DND-41 (cell line): ENCODE results near the gene TMEM204.

Experiments used
- ATAC-seq: fragments of 200-7000 bp; cut with Tn5 transposase; 3 replicates; pipeline ENCODE4 v1.9.1; 2021; ENCODE audit warnings: low read depth; ENCODE audit not compliant: insufficient read depth
- DNase-seq: peaks from one replicate; pipeline ENCODE4 v3.0.0-alpha.2; 2020
- H2AFZ ChIP-seq: 2 replicates; pipeline ENCODE4 v1.6.0; 2012; ENCODE audit warnings: low read depth, low read length
- H3K27ac ChIP-seq: 2 replicates; pipeline ENCODE4 v1.5.1; 2012; ENCODE audit warnings: low read length, inconsistent platforms
- H3K27me3 ChIP-seq: fragments of 200-600 bp; sonication (generic); 2 replicates; pipeline ENCODE4 v1.6.0; 2012; ENCODE audit warnings: low read length, mild to moderate bottlenecking, inconsistent platforms; ENCODE audit not compliant: insufficient read depth, poor library complexity
- H3K36me3 ChIP-seq: 2 replicates; pipeline ENCODE4 v1.5.1; 2012; ENCODE audit warnings: low read length, inconsistent platforms; ENCODE audit not compliant: insufficient read depth
- H3K4me1 ChIP-seq: 2 replicates; pipeline ENCODE4 v1.5.1; 2012; ENCODE audit warnings: mild to moderate bottlenecking, low read length; ENCODE audit not compliant: insufficient read depth
- H3K4me2 ChIP-seq: 2 replicates; pipeline ENCODE4 v1.6.0; 2012; ENCODE audit warnings: mild to moderate bottlenecking, moderate library complexity, low read length, inconsistent platforms; ENCODE audit not compliant: insufficient read depth
- H3K4me3 ChIP-seq, 2 experiments: fragments of 200-600 bp in 1 of 2; shearing (Covaris generic) in 1 of 2; 2 replicates each; pipeline ENCODE4 v1.5.1; 2012 to 2016; ENCODE audit warnings: inconsistent platforms in 2 of 2, low read length in 2 of 2, mild to moderate bottlenecking in 2 of 2, low read depth in 1 of 2, moderate library complexity in 1 of 2
- H3K79me2 ChIP-seq: 2 replicates; pipeline ENCODE4 v1.6.0; 2012; ENCODE audit warnings: low read length, inconsistent platforms; ENCODE audit not compliant: insufficient read depth
- H3K9ac ChIP-seq: 2 replicates; pipeline ENCODE4 v1.6.0; 2012; ENCODE audit warnings: low read depth, mild to moderate bottlenecking, inconsistent platforms, low read length, moderate library complexity
- H3K9me3 ChIP-seq: 2 replicates; pipeline ENCODE4 v1.5.1; 2012; ENCODE audit warnings: low read length, moderate library complexity, mild to moderate bottlenecking, inconsistent platforms; ENCODE audit not compliant: insufficient read depth, severe bottlenecking
- H4K20me1 ChIP-seq: 2 replicates; pipeline ENCODE4 v1.6.0; 2012; ENCODE audit warnings: low read length; ENCODE audit not compliant: insufficient read depth
- CTCF ChIP-seq: IDR thresholded peaks from 2 replicates; pipeline ENCODE4 v1.5.1; 2012; ENCODE audit warnings: borderline replicate concordance, low read length, moderate library complexity, mild to moderate bottlenecking; ENCODE audit not compliant: poor library complexity, severe bottlenecking; ENCODE audit errors: extremely low read depth
- EZH2 ChIP-seq: IDR thresholded peaks from 3 replicates; pipeline ENCODE4 v1.6.1; 2012; ENCODE audit warnings: borderline replicate concordance, low read depth, mild to moderate bottlenecking, moderate library complexity, low read length, inconsistent platforms; ENCODE audit not compliant: severe bottlenecking

The TMEM204 gene

DNA sequence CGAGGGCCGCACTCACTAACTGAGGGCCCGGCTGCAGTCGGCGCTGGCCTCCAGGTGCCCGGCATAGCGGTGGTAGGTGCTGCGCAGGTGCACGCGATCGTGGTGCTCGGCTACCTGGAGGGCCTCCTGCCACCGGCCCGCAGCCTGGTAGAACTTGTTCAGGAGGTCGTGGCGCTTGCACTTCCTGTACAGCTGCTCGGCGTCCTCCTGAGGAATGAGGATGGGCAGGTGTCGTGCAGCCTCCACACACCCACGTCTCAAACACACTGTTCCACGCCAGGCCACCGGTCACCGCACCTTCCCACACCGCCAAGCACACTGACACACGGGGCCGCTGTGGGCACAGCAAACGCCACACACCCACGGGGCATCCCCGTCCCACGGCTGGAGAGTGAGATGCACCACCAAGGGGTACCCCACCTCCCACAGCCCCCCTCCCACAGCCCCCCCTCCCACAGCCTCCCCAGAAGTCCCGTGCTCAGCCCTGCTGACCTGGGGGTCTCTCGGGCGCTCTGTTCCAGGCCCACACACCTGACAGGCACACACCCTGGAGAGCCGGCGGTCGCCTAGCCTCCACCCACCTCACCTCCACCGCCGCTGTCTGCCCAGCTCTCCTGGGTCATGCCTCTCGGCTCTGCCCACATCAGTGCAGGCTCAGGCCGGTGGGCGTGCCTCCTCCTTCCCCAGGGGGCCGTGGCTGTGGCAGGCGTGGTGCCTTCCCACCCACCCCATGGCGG, 7.4 kb upstream of the TMEM204 start:
- no peaks in the 10 kb centered on the region for H3K9me3 ChIP-seq
- DNase-seq: no peak
- no peaks in the 10 kb centered on the region for H4K20me1 ChIP-seq
- no peak for ATAC-seq
- H3K79me2 ChIP-seq: no peaks in the 10 kb centered on the region
- H3K4me3 ChIP-seq: no peak overlapping the region
- no peaks in the 10 kb centered on the region for H3K36me3 ChIP-seq
- no peak for TF ChIP-seq CTCF
- TF ChIP-seq EZH2: no peak
- H3K9ac ChIP-seq: no peak overlapping the region
- H3K27me3 ChIP-seq: no peaks in the 10 kb centered on the region
- no peaks in the 10 kb centered on the region for H3K4me1 ChIP-seq
- H3K4me2 ChIP-seq: no peak overlapping the region
- H3K27ac ChIP-seq: no peak overlapping the region
- no peak overlapping the region for H2AFZ ChIP-seq

GRCh38 chr16:1526608-1527555, 6.6 kb upstream of the TMEM204 start:
- H2AFZ ChIP-seq: no peak overlapping the region
- H3K36me3 ChIP-seq: no peaks in the 10 kb centered on the region
- no peak overlapping the region for H3K27ac ChIP-seq
- H3K4me3 ChIP-seq: no peak overlapping the region
- no peaks in the 10 kb centered on the region for H3K79me2 ChIP-seq
- no peaks in the 10 kb centered on the region for H3K9me3 ChIP-seq
- H3K27me3 ChIP-seq: no peaks in the 10 kb centered on the region
- H3K4me2 ChIP-seq: no peak overlapping the region
- H3K9ac ChIP-seq: no peak overlapping the region
- TF ChIP-seq CTCF: no peak
- TF ChIP-seq EZH2: no peak
- ATAC-seq (no peak), DNase-seq (no peak)
- H4K20me1 ChIP-seq: no peaks in the 10 kb centered on the region
- no peaks in the 10 kb centered on the region for H3K4me1 ChIP-seq

DNA sequence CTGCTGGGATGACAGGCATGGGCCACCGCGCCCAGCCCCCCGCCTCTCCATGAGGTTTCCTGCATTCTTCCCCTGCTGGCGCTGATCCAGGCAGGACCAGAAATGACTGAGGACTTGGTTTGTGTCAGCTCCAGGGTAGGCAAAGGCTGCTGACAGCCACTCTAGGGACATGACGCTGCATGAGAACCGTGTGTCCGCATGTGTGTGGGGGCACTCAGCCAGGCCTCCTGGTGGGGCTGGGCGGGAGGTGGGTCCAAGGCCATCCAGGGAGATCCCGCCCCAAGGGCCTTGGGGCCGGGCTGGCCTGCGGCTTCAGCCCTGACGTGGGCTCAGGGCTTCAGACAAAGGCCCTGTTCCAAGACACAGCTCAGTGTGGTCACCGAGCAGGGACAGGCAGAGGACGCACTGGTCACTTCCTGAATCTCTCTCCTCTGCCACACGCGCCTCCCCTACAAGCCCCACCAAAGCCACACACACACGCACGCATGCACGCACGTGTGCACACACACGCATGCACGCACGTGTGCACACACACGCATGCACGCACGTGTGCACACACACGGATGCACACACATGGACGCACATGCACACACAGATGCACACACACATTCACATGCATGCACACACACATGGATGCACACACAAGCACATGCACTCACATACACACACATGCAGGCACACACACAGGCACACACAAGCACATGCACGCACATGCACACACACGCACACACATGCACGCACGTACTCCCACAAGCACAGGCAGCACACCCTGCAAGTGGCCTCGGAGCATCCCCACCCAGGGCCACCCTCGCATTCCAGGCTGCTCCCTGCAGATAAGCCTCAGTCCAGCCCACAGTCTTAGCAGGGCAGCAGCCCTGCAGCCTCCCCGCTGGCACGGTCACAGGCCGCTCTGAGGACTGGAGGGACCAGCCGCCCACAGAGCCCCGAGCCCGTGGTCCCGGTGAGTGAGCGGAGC, 5.3 kb upstream of the TMEM204 start:
- Histone ChIP-seq H3K27me3 (no peaks in the 10 kb centered on the region), H3K79me2 (no peaks in the 10 kb centered on the region), H2AFZ (no peak overlapping the region), H3K4me3 (no peak overlapping the region), H4K20me1 (no peaks in the 10 kb centered on the region), H3K4me2 (no peak overlapping the region), H3K9me3 (no peaks in the 10 kb centered on the region), H3K4me1 (no peaks in the 10 kb centered on the region), H3K27ac (no peak overlapping the region), H3K9ac (no peak overlapping the region), H3K36me3 (no peaks in the 10 kb centered on the region)
- no peak for DNase-seq
- no peak for TF ChIP-seq CTCF
- no peak for TF ChIP-seq EZH2
- no peak for ATAC-seq
